HG02763 (cell line): Measurements from ENCODE around the gene LRP8.

ENCODE experiments used
- ATAC-seq: cut with Tn5 transposase; IDR thresholded peaks from one replicate; pipeline ENCODE4 v1.9.1; 2021; ENCODE audit warnings: mild to moderate bottlenecking, moderate library complexity; ENCODE audit not compliant: unreplicated experiment

Gene LRP8

GRCh38 chr1:53267761-53268160 lies 60.1 kb downstream of the LRP8 start:
- ATAC-seq = no peak

- ATAC-seq = no peak
Measured at GRCh38 chr1:53266038-53266437, 61.8 kb downstream of the LRP8 start.

GRCh38 chr1:53265581-53265980 lies 62.3 kb downstream of the LRP8 start:
- ATAC-seq = no peak

GRCh38 chr1:53264048-53264447 lies 63.8 kb downstream of the LRP8 start:
- ATAC-seq = no peak

GRCh38 chr1:53262000-53262399 lies 65.9 kb downstream of the LRP8 start:
- ATAC-seq = no peak

- no peak for ATAC-seq
Measured at GRCh38 chr1:53260631-53261247, 67.1 kb downstream of the LRP8 start.

GRCh38 chr1:53259932-53260331 lies 67.9 kb downstream of the LRP8 start:
- ATAC-seq = peak; percentile 70

- ATAC-seq = no peak
Measured at GRCh38 chr1:53258216-53258615, 69.7 kb downstream of the LRP8 start.

GRCh38 chr1:53257454-53258081 lies 70.3 kb downstream of the LRP8 start:
- ATAC-seq = no peak

- ATAC-seq = no peak
Measured at GRCh38 chr1:53256511-53257453, 71.1 kb downstream of the LRP8 start.

- ATAC-seq = no peak
Measured at GRCh38 chr1:53255031-53255430, 72.8 kb downstream of the LRP8 start.

- no peak for ATAC-seq
Measured at GRCh38 chr1:53254011-53254640, 73.7 kb downstream of the LRP8 start.

GRCh38 chr1:53250325-53250724 lies 77.5 kb downstream of the LRP8 start:
- no peak for ATAC-seq

GRCh38 chr1:53249706-53250105 lies 78.2 kb downstream of the LRP8 start:
- ATAC-seq = no peak

GRCh38 chr1:53246261-53247134 lies 81.4 kb downstream of the LRP8 start:
- no peak for ATAC-seq

- no peak for ATAC-seq
Measured at GRCh38 chr1:53244141-53244540, 83.7 kb downstream of the LRP8 start.

GRCh38 chr1:53242381-53242780 lies 85.5 kb downstream of the LRP8 start:
- ATAC-seq = no peak

- ATAC-seq = no peak
Measured at GRCh38 chr1:53241828-53242227, 86.0 kb downstream of the LRP8 start.

GRCh38 chr1:53238197-53239155 lies 89.4 kb downstream of the LRP8 start, which contains the start of gene MAGOH:
MAGOH (minus strand) TSS chr1:53238518; CDS start chr1:53238448, 70 bp downstream.
- peak; percentile 93 for ATAC-seq
